Measurements from ENCODE around the gene SLC25A47. TPM values are rescaled to one million over a fixed set of nuclear protein-coding genes. Genes with fewer than 3 reads are reported as not detected.
A peak's percentile ranks its signal among the peaks of the same experiment; 100 is the strongest.

SLC25A47 gene
- polyA plus RNA-seq (2011; rRNA removed) (not detected in 2 replicates), polyA minus RNA-seq (2011; rRNA and poly(A)+ RNA removed) (not detected in 2 replicates)

- DNase-seq (ENCODE audit: low read depth): no peak
- no peaks in the 10 kb centered on the region for H3K36me3 ChIP-seq (ENCODE audit: control insufficient read depth, insufficient read depth, low read length)
- no peak within 1 kb of the TSS for H3K4me3 ChIP-seq (ENCODE audit: low read depth, low read length)
- TF ChIP-seq CTCF (IDR thresholded peaks at IDR 0.05; ENCODE audit: insufficient read depth, low read depth, low read length): no peak
- ChIA-PET POLR2A (no interaction called here), CTCF (interaction anchor here (1.5 kb wide), 1 partner anchor 11 kb away, joined by 4 read pairs; no protein-coding TSS in a partner anchor)
- H3K27me3 ChIP-seq (ENCODE audit: control insufficient read depth, insufficient read depth, low read length): peaks cover 2% of the 10 kb centered on the region; the same call in 1 of the 2 replicates
These were observed at the start of gene SLC25A47 for GRCh38 chr14:100323121-100323941. SLC25A47 (plus strand) TSS chr14:100323339; CDS start chr14:100323415, 76 bp downstream.

- POLR2A ChIA-PET: no interaction called here
- Histone ChIP-seq H3K36me3 (ENCODE audit: control insufficient read depth, insufficient read depth, low read length) (peaks cover 4% of the 10 kb centered on the region), H3K4me3 (ENCODE audit: low read depth, low read length) (no peak overlapping the region), H3K27me3 (ENCODE audit: control insufficient read depth, insufficient read depth, low read length) (no peaks in the 10 kb centered on the region)
- no peak for DNase-seq (ENCODE audit: low read depth)
- no peak for TF ChIP-seq CTCF (IDR thresholded peaks at IDR 0.05; ENCODE audit: insufficient read depth, low read depth, low read length)
- CTCF ChIA-PET: interaction anchor here (1.0 to 1.5 kb wide), 3 partner anchors 11 to 28 kb away, joined by 3 to 4 read pairs (median 3); no protein-coding TSS in a partner anchor
These were observed 48.9 kb upstream of the SLC25A47 start for GRCh38 chr14:100274250-100274649.

GRCh38 chr14:100275214-100275613, 47.9 kb upstream of the SLC25A47 start:
- no peaks in the 10 kb centered on the region for H3K27me3 ChIP-seq (ENCODE audit: control insufficient read depth, insufficient read depth, low read length)
- no peak for TF ChIP-seq CTCF (IDR thresholded peaks at IDR 0.05; ENCODE audit: insufficient read depth, low read depth, low read length)
- peaks cover 7% of the 10 kb centered on the region for H3K36me3 ChIP-seq (ENCODE audit: control insufficient read depth, insufficient read depth, low read length)
- no peak overlapping the region for H3K4me3 ChIP-seq (ENCODE audit: low read depth, low read length)
- CTCF ChIA-PET: interaction anchor here (1.0 to 1.4 kb wide), 3 partner anchors 10 to 29 kb away, joined by 3 read pairs; no protein-coding TSS in a partner anchor
- POLR2A ChIA-PET: no interaction called here
- DNase-seq (ENCODE audit: low read depth): no peak

GRCh38 chr14:100278702-100279101, 44.4 kb upstream of the SLC25A47 start:
- peak; percentile 39 for TF ChIP-seq CTCF (IDR thresholded peaks at IDR 0.05; ENCODE audit: insufficient read depth, low read depth, low read length)
- no peak overlapping the region for H3K4me3 ChIP-seq (ENCODE audit: low read depth, low read length)
- ChIA-PET CTCF (interaction anchor here (0.7 to 1.5 kb wide), 5 partner anchors 12 to 99 kb away, joined by 3 to 4 read pairs (median 3); no protein-coding TSS in a partner anchor), POLR2A (no interaction called here)
- peak; percentile 10 for DNase-seq (ENCODE audit: low read depth)
- no peaks in the 10 kb centered on the region for H3K27me3 ChIP-seq (ENCODE audit: control insufficient read depth, insufficient read depth, low read length)
- peaks cover 11% of the 10 kb centered on the region for H3K36me3 ChIP-seq (ENCODE audit: control insufficient read depth, insufficient read depth, low read length)

- Histone ChIP-seq H3K4me3 (ENCODE audit: low read depth, low read length) (no peak overlapping the region), H3K36me3 (ENCODE audit: control insufficient read depth, insufficient read depth, low read length) (peaks cover 11% of the 10 kb centered on the region), H3K27me3 (ENCODE audit: control insufficient read depth, insufficient read depth, low read length) (no peaks in the 10 kb centered on the region)
- DNase-seq (ENCODE audit: low read depth): no peak
- ChIA-PET POLR2A (no interaction called here), CTCF (interaction anchor here (1.0 to 1.5 kb wide), 4 partner anchors 12 to 33 kb away, joined by 3 to 4 read pairs (median 3); no protein-coding TSS in a partner anchor)
- no peak for TF ChIP-seq CTCF (IDR thresholded peaks at IDR 0.05; ENCODE audit: insufficient read depth, low read depth, low read length)
These were observed 44.0 kb upstream of the SLC25A47 start for GRCh38 chr14:100279133-100279532.

Data from BJ (cell line).